Upper lobe of left lung (tissue), 4 donors: ENCODE measurements around the gene SELENOI.

Experiments
- POLR2AphosphoS5 ChIP-seq, 2 donors: sonication (generic); formaldehyde crosslinking; IDR thresholded peaks; one replicate each; pipeline ENCODE4 v1.5.1; 2017; ENCODE audit warnings: antibody characterized with exemption in 2 of 2
- TF ChIP-seq, protein P1 (sequence below), 6 experiments: fragments of 450-650 bp in 4 of 6; fragments of 200-600 bp in 2 of 6; sonication (generic) in 2 of 6; IDR thresholded peaks; one replicate each; pipeline ENCODE4 v1.5.1; 2016 to 2019; ENCODE audit warnings: antibody characterized with exemption in 6 of 6

DNA sequence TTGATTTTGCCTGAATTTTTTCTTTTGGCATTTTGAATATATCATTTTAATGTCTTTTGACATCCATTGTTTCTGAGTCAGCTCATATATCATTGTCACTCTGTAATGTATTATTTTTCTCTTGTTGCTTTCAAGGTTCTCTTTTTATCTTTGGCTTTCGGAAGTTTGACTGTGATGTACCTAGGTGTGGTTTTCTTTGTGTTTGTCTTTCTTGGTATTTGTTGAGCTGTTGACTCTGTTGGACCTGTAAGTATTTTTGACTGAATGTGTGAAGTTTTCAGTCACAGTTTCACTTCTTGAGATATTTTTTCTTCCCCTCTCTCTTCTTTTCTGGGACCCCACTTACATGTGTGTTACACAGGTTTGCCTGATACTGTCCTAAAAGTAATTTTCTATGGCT is 30.9 kb downstream of the SELENOI start:
- TF ChIP-seq, protein P1, sequence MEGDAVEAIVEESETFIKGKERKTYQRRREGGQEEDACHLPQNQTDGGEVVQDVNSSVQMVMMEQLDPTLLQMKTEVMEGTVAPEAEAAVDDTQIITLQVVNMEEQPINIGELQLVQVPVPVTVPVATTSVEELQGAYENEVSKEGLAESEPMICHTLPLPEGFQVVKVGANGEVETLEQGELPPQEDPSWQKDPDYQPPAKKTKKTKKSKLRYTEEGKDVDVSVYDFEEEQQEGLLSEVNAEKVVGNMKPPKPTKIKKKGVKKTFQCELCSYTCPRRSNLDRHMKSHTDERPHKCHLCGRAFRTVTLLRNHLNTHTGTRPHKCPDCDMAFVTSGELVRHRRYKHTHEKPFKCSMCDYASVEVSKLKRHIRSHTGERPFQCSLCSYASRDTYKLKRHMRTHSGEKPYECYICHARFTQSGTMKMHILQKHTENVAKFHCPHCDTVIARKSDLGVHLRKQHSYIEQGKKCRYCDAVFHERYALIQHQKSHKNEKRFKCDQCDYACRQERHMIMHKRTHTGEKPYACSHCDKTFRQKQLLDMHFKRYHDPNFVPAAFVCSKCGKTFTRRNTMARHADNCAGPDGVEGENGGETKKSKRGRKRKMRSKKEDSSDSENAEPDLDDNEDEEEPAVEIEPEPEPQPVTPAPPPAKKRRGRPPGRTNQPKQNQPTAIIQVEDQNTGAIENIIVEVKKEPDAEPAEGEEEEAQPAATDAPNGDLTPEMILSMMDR (IDR thresholded peaks at IDR 0.05): no peak
- no peak for TF ChIP-seq POLR2AphosphoS5 (IDR thresholded peaks at IDR 0.05)
